ENCODE data around the gene C3. TPM values are rescaled to one million over a fixed set of nuclear protein-coding genes. Genes with fewer than 3 reads are reported as not detected.

C3 gene
- total RNA-seq, 4 donors from 2014 or later, result 262 to 1,114 (median 554) TPM

- TF ChIP-seq CTCF (IDR thresholded peaks at IDR 0.05; ENCODE audit: low read depth), result no peak
Observed at GRCh38 chr19:6691342-6691741, 29.1 kb downstream of the C3 start.

- TF ChIP-seq CTCF (IDR thresholded peaks at IDR 0.05; ENCODE audit: low read depth), result no peak
Observed at GRCh38 chr19:6690160-6690885, 30.1 kb downstream of the C3 start.

GRCh38 chr19:6687114-6687513 lies 33.3 kb downstream of the C3 start:
- TF ChIP-seq CTCF (IDR thresholded peaks at IDR 0.05; ENCODE audit: low read depth), result no peak

GRCh38 chr19:6686628-6686975 lies 33.8 kb downstream of the C3 start:
- TF ChIP-seq CTCF (IDR thresholded peaks at IDR 0.05; ENCODE audit: low read depth), result no peak

GRCh38 chr19:6685962-6686627 lies 34.4 kb downstream of the C3 start:
- TF ChIP-seq CTCF (IDR thresholded peaks at IDR 0.05; ENCODE audit: low read depth), result no peak

- TF ChIP-seq CTCF (IDR thresholded peaks at IDR 0.05; ENCODE audit: low read depth), result no peak
Observed at GRCh38 chr19:6685482-6685881, 35.0 kb downstream of the C3 start.

- no peak for TF ChIP-seq CTCF (IDR thresholded peaks at IDR 0.05; ENCODE audit: low read depth)
Observed at GRCh38 chr19:6683971-6684370, 36.5 kb downstream of the C3 start.

Measured in subcutaneous adipose tissue (tissue), 4 donors.